Suprapubic skin (tissue), 4 donors: ENCODE measurements around the gene CDC42SE2. TPM values are rescaled to one million over a fixed set of nuclear protein-coding genes. Genes with fewer than 3 reads are reported as not detected.

ENCODE experiments used
- DNase-seq, 2 donors: peaks; one replicate each; pipeline ENCODE4 v3.0.0-alpha.2; 2019; ENCODE audit warnings: low spot score in 2 of 2
- H3K27ac ChIP-seq: fragments of 200-600 bp; sonication (generic); one replicate; pipeline ENCODE4 v1.5.1; 2019
- H3K27me3 ChIP-seq: fragments of 200-600 bp; sonication (generic); one replicate; pipeline ENCODE4 v1.5.1; 2019
- H3K36me3 ChIP-seq: fragments of 200-600 bp; sonication (generic); one replicate; pipeline ENCODE4 v1.5.1; 2019
- H3K4me1 ChIP-seq: fragments of 200-600 bp; sonication (generic); one replicate; pipeline ENCODE4 v1.5.1; 2019
- H3K4me3 ChIP-seq: fragments of 200-600 bp; sonication (generic); one replicate; pipeline ENCODE4 v1.5.1; 2019; ENCODE audit warnings: mild to moderate bottlenecking
- H3K9me3 ChIP-seq: fragments of 200-600 bp; sonication (generic); one replicate; pipeline ENCODE4 v1.5.1; 2019
- CTCF ChIP-seq, 2 donors: fragments of 200-600 bp in 1 of 2; fragments of 450-650 bp in 1 of 2; sonication (generic) in 1 of 2; IDR thresholded peaks; one replicate each; pipeline ENCODE4 v1.5.1; 2016 to 2019; ENCODE audit warnings: antibody characterized with exemption in 2 of 2, mild to moderate bottlenecking in 1 of 2, moderate library complexity in 1 of 2
- EP300 ChIP-seq: sonication (generic); formaldehyde crosslinking; IDR thresholded peaks from one replicate; pipeline ENCODE4 v1.6.1; 2017; ENCODE audit warnings: antibody characterized with exemption
- POLR2A ChIP-seq, 2 donors: fragments of 450-650 bp; IDR thresholded peaks; one replicate each; pipeline ENCODE4 v1.6.1; 2017; ENCODE audit warnings: antibody characterized with exemption in 2 of 2, mild to moderate bottlenecking in 2 of 2, moderate library complexity in 2 of 2
- POLR2AphosphoS5 ChIP-seq, 3 donors: sonication (generic); formaldehyde crosslinking; IDR thresholded peaks; one replicate each; pipeline ENCODE4 v1.6.1; 2017; ENCODE audit warnings: antibody characterized with exemption in 3 of 3
- WGBS: methylation state at CpG from one replicate; pipeline ENCODE4 v1.1.5; 2018; 5-methylcytosine and 5-hydroxymethylcytosine counted together
- total RNA-seq, 4 donors: library from RNA; depleted of rRNA; stranded (reverse); fragments of >200 nt; gene quantifications; one replicate each; pipeline ENCODE4 v1.1.0, GENCODE V29; 2016

CDC42SE2 gene
- total RNA-seq, 4 donors from 2014 or later, result 32.4 to 46.6 (median 36.7) TPM

GRCh38 chr5:131221008-131221703 is 42.7 kb upstream of the CDC42SE2 start:
- Histone ChIP-seq H3K9me3 (no peaks in the 10 kb centered on the region), H3K4me1 (peaks cover 7% of the 10 kb centered on the region), H3K27ac (no peak overlapping the region), H3K27me3 (no peaks in the 10 kb centered on the region), H3K4me3 (no peak overlapping the region), H3K36me3 (no peaks in the 10 kb centered on the region)
- WGBS, result 91% methylated on average over 10 of the region's 10 CpGs
- TF ChIP-seq CTCF (IDR thresholded peaks at IDR 0.05) (no peak), EP300 (no peak), POLR2A (IDR thresholded peaks at IDR 0.05) (no peak), POLR2AphosphoS5 (IDR thresholded peaks at IDR 0.05) (no peak)
- DNase-seq, result no peak

- peaks cover 7% of the 10 kb centered on the region for H3K4me1 ChIP-seq
- no peaks in the 10 kb centered on the region for H3K36me3 ChIP-seq
- no peak for DNase-seq
- no peaks in the 10 kb centered on the region for H3K9me3 ChIP-seq
- no peak overlapping the region for H3K27ac ChIP-seq
- H3K27me3 ChIP-seq, result no peaks in the 10 kb centered on the region
- no peak overlapping the region for H3K4me3 ChIP-seq
- TF ChIP-seq POLR2AphosphoS5 (IDR thresholded peaks at IDR 0.05), result no peak
- no peak for TF ChIP-seq EP300
- TF ChIP-seq POLR2A (IDR thresholded peaks at IDR 0.05), result no peak
- TF ChIP-seq CTCF (IDR thresholded peaks at IDR 0.05), result no peak
Observed at GRCh38 chr5:131221888-131222287, 42.0 kb upstream of the CDC42SE2 start.

GRCh38 chr5:131222731-131223130 is 41.1 kb upstream of the CDC42SE2 start:
- TF ChIP-seq EP300 (no peak), POLR2A (IDR thresholded peaks at IDR 0.05) (no peak), POLR2AphosphoS5 (IDR thresholded peaks at IDR 0.05) (no peak), CTCF (IDR thresholded peaks at IDR 0.05) (no peak)
- Histone ChIP-seq H3K36me3 (no peaks in the 10 kb centered on the region), H3K27me3 (no peaks in the 10 kb centered on the region), H3K4me1 (peaks cover 7% of the 10 kb centered on the region), H3K4me3 (no peak overlapping the region), H3K9me3 (no peaks in the 10 kb centered on the region), H3K27ac (no peak overlapping the region)
- no peak for DNase-seq

- H3K27me3 ChIP-seq, result no peaks in the 10 kb centered on the region
- H3K9me3 ChIP-seq, result no peaks in the 10 kb centered on the region
- DNase-seq, result no peak
- H3K36me3 ChIP-seq, result no peaks in the 10 kb centered on the region
- TF ChIP-seq CTCF (IDR thresholded peaks at IDR 0.05) (no peak), POLR2AphosphoS5 (IDR thresholded peaks at IDR 0.05) (no peak), EP300 (no peak), POLR2A (IDR thresholded peaks at IDR 0.05) (no peak)
- peaks cover 10% of the 10 kb centered on the region for H3K4me1 ChIP-seq
- WGBS, result 76% methylated on average over 2 of the region's 2 CpGs
- no peak overlapping the region for H3K4me3 ChIP-seq
- no peak overlapping the region for H3K27ac ChIP-seq
Observed at GRCh38 chr5:131223751-131224386, 40.0 kb upstream of the CDC42SE2 start.

- Histone ChIP-seq H3K27me3 (no peaks in the 10 kb centered on the region), H3K27ac (no peak overlapping the region), H3K4me3 (no peak overlapping the region), H3K9me3 (no peaks in the 10 kb centered on the region), H3K36me3 (no peaks in the 10 kb centered on the region), H3K4me1 (peaks cover 11% of the 10 kb centered on the region)
- DNase-seq, result no peak
- 68% methylated on average over 6 of the region's 6 CpGs for WGBS
- TF ChIP-seq POLR2AphosphoS5 (IDR thresholded peaks at IDR 0.05) (no peak), POLR2A (IDR thresholded peaks at IDR 0.05) (no peak), EP300 (no peak), CTCF (IDR thresholded peaks at IDR 0.05) (no peak)
Observed at GRCh38 chr5:131224387-131225201, 39.3 kb upstream of the CDC42SE2 start.
